ENCODE results near the gene ZCCHC7. TPM values are rescaled to one million over a fixed set of nuclear protein-coding genes. Genes with fewer than 3 reads are reported as not detected.

The ZCCHC7 gene
- total and polyA plus RNA-seq, 10 of the 15 experiments (the other 5 are each of a cell fraction or from before 2014, with no cell fraction given) = 42.9 to 178 (median 53.3) TPM

DNA sequence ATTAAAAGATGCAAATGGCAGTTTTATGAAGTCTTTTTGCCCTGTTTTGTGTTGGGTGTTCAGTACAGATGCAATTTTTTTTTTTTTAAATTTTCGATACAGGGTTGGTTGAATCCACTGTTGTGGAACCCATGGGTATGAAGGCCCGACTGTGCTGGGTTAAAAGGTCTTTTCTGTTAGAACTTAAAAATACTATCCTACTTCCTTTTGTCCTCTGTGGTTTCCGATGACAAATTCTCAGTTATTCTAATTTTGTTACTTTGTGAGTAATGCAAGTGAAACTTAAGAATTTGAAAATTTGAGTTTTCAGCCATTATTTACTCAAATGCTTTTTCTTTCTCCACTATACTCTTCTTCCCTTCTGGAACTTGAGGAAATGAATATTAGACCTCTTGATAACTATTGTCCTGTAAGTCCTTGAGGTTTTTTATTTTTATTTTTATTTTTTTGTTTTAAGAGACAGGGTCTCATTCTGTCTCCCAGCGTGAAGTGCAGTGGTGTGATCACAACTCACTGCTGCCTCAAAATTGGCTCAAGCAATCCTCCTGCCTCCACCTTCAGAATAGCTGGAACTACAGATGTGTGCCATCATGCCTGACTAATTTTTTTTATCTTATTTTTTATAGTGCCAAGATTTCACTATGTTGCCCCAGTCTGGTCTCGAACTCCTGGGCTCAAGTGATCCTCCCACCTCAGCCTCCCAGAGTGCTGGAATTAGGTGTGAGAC is 67.5 kb downstream of the ZCCHC7 start (continued):
- TF ChIP-seq POLR2AphosphoS2 (IDR thresholded peaks at IDR 0.05; ENCODE audit: low read depth, low read length) (no peak), BHLHE40 (IDR thresholded peaks at IDR 0.05; ENCODE audit: borderline replicate concordance in 1 of 2, low read depth in 2 of 2, low read length in 1 of 2) (no peak; a peak in 1 of 4 replicates), YBX1 (IDR thresholded peaks at IDR 0.05) (no peak), MEF2A (IDR thresholded peaks at IDR 0.05; ENCODE audit: insufficient read depth, low read depth, low read length) (peak; percentile 94)
- TF ChIP-seq, protein P1, sequence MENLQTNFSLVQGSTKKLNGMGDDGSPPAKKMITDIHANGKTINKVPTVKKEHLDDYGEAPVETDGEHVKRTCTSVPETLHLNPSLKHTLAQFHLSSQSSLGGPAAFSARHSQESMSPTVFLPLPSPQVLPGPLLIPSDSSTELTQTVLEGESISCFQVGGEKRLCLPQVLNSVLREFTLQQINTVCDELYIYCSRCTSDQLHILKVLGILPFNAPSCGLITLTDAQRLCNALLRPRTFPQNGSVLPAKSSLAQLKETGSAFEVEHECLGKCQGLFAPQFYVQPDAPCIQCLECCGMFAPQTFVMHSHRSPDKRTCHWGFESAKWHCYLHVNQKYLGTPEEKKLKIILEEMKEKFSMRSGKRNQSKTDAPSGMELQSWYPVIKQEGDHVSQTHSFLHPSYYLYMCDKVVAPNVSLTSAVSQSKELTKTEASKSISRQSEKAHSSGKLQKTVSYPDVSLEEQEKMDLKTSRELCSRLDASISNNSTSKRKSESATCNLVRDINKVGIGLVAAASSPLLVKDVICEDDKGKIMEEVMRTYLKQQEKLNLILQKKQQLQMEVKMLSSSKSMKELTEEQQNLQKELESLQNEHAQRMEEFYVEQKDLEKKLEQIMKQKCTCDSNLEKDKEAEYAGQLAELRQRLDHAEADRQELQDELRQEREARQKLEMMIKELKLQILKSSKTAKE (IDR thresholded peaks at IDR 0.05; ENCODE audit: low read depth, poor library complexity, severe bottlenecking) = peak; percentile 73
- TF ChIP-seq, protein P2, sequence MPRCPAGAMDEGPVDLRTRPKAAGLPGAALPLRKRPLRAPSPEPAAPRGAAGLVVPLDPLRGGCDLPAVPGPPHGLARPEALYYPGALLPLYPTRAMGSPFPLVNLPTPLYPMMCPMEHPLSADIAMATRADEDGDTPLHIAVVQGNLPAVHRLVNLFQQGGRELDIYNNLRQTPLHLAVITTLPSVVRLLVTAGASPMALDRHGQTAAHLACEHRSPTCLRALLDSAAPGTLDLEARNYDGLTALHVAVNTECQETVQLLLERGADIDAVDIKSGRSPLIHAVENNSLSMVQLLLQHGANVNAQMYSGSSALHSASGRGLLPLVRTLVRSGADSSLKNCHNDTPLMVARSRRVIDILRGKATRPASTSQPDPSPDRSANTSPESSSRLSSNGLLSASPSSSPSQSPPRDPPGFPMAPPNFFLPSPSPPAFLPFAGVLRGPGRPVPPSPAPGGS (IDR thresholded peaks at IDR 0.05; ENCODE audit: borderline replicate concordance, insufficient read depth, low read depth, low read length, poor library complexity, severe bottlenecking) = peak; percentile 23

Data from GM12878 (cell line).